Esophagus squamous epithelium (tissue), 5 donors: Measurements from ENCODE around the gene ZNF790. TPM values are rescaled to one million over a fixed set of nuclear protein-coding genes. Genes with fewer than 3 reads are reported as not detected.
"Not testable (repeated sequence)": the region's sequence is repeated elsewhere in the genome, so short reads cannot be mapped to it uniquely, and the experiment has no call there.

ENCODE experiments used
- DNase-seq: peaks from one replicate; lab custom pipeline; 2025; lab: John Stamatoyannopoulos, UW
- H3K27ac ChIP-seq, 4 donors: fragments of 200-600 bp; sonication (generic); one replicate each; pipeline ENCODE4 v1.5.1; 2016 to 2019; ENCODE audit warnings: mild to moderate bottlenecking in 1 of 4
- H3K27me3 ChIP-seq, 4 donors: fragments of 200-600 bp; sonication (generic); 1 replicate in 3 of 4; 2 replicates in 1 of 4; pipeline versions ENCODE4 v1.5.1 to v1.6.0; 2017 to 2021; ENCODE audit warnings: antibody characterized with exemption in 1 of 4
- H3K36me3 ChIP-seq, 3 donors: fragments of 200-600 bp; sonication (generic); one replicate each; pipeline ENCODE4 v1.5.1; 2016 to 2019
- H3K4me1 ChIP-seq, 3 donors: fragments of 200-600 bp; sonication (generic); one replicate each; pipeline ENCODE4 v1.5.1; 2017 to 2019
- H3K4me3 ChIP-seq, 4 donors: fragments of 200-600 bp; sonication (generic); 1 replicate in 3 of 4; 2 replicates in 1 of 4; pipeline ENCODE4 v1.5.1; 2016 to 2019; ENCODE audit warnings: mild to moderate bottlenecking in 2 of 4, moderate library complexity in 1 of 4
- H3K9me3 ChIP-seq, 3 donors: fragments of 200-600 bp; sonication (generic); one replicate each; pipeline ENCODE4 v1.5.1; 2016 to 2019
- POLR2A ChIP-seq, 4 donors: fragments of 450-650 bp; IDR thresholded peaks; one replicate each; pipeline ENCODE4 v1.6.1; 2017; ENCODE audit warnings: antibody characterized with exemption in 4 of 4, mild to moderate bottlenecking in 4 of 4, moderate library complexity in 3 of 4
- WGBS, 2 donors: methylation state at CpG; one replicate each; pipeline ENCODE4 v1.1.5; 2018; 5-methylcytosine and 5-hydroxymethylcytosine counted together
- intact Hi-C: fragments of 100-400 bp; cut with DNase I; formaldehyde crosslinking; loops from one replicate; pipeline ENCODE4 v1.15.0; 2022
- total RNA-seq, 4 donors: library from RNA; depleted of rRNA; stranded (reverse); fragments of >200 nt; gene quantifications; one replicate each; pipeline ENCODE4 v1.1.0, GENCODE V29; 2016
- TF ChIP-seq, protein P1 (sequence below), 6 experiments: fragments of 450-650 bp in 4 of 6; fragments of 200-600 bp in 2 of 6; sonication (generic) in 2 of 6; IDR thresholded peaks; one replicate each; pipeline ENCODE4 v1.5.1; 2016 to 2019; ENCODE audit warnings: antibody characterized with exemption in 6 of 6, mild to moderate bottlenecking in 4 of 6, moderate library complexity in 4 of 6
- donor health status: DM: yes; HTN: yes; CAD: no.

ZNF790 gene
- total RNA-seq, 4 donors from 2014 or later: 2.4 to 7.1 (median 4.1) TPM

- Histone ChIP-seq H3K27ac (peak overlapping the region; percentile 71 to 86 (median 78)), H3K4me1 (peaks cover 0 to 19% (median 7%) of the 10 kb centered on the region in 3 donors), H3K36me3 (peaks cover 2 to 38% (median 8%) of the 10 kb centered on the region in 3 donors), H3K27me3 (no peaks in the 10 kb centered on the region), H3K4me3 (peak overlapping the region; percentile 72 to 93 (median 80)), H3K9me3 (peaks cover 0 to 66% (median 30%) of the 10 kb centered on the region in 3 donors)
- intact Hi-C loops: no loop called here
- TF ChIP-seq, protein P1, sequence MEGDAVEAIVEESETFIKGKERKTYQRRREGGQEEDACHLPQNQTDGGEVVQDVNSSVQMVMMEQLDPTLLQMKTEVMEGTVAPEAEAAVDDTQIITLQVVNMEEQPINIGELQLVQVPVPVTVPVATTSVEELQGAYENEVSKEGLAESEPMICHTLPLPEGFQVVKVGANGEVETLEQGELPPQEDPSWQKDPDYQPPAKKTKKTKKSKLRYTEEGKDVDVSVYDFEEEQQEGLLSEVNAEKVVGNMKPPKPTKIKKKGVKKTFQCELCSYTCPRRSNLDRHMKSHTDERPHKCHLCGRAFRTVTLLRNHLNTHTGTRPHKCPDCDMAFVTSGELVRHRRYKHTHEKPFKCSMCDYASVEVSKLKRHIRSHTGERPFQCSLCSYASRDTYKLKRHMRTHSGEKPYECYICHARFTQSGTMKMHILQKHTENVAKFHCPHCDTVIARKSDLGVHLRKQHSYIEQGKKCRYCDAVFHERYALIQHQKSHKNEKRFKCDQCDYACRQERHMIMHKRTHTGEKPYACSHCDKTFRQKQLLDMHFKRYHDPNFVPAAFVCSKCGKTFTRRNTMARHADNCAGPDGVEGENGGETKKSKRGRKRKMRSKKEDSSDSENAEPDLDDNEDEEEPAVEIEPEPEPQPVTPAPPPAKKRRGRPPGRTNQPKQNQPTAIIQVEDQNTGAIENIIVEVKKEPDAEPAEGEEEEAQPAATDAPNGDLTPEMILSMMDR (IDR thresholded peaks at IDR 0.05): no peak
- TF ChIP-seq POLR2A (IDR thresholded peaks at IDR 0.05): no peak
- 4 to 5% methylated on average over 6 to 9 of the region's 9 CpGs for WGBS, 2 donors
- DNase-seq: no peak
Observed at GRCh38 chr19:36797786-36798108, 40.4 kb downstream of the ZNF790 start.

- H3K27me3 ChIP-seq: no peaks in the 10 kb centered on the region
- peaks cover 0 to 27% (median 8%) of the 10 kb centered on the region in 3 donors for H3K36me3 ChIP-seq
- TF ChIP-seq, protein P1 (IDR thresholded peaks at IDR 0.05): no peak
- no peak for TF ChIP-seq POLR2A (IDR thresholded peaks at IDR 0.05)
- DNase-seq: no peak
- H3K4me3 ChIP-seq: peak overlapping the region; percentile 72 to 93 (median 80)
- WGBS, 2 donors: 9 to 25% methylated on average over 9 to 14 of the region's 19 CpGs
- H3K9me3 ChIP-seq: peaks cover 0 to 63% (median 22%) of the 10 kb centered on the region in 3 donors
- peaks cover 0 to 19% (median 7%) of the 10 kb centered on the region in 3 donors for H3K4me1 ChIP-seq
- peak overlapping the region; percentile 50 to 86 (median 77) for H3K27ac ChIP-seq
- intact Hi-C loops: no loop called here
Observed at GRCh38 chr19:36796714-36796992, 41.5 kb downstream of the ZNF790 start.

DNA sequence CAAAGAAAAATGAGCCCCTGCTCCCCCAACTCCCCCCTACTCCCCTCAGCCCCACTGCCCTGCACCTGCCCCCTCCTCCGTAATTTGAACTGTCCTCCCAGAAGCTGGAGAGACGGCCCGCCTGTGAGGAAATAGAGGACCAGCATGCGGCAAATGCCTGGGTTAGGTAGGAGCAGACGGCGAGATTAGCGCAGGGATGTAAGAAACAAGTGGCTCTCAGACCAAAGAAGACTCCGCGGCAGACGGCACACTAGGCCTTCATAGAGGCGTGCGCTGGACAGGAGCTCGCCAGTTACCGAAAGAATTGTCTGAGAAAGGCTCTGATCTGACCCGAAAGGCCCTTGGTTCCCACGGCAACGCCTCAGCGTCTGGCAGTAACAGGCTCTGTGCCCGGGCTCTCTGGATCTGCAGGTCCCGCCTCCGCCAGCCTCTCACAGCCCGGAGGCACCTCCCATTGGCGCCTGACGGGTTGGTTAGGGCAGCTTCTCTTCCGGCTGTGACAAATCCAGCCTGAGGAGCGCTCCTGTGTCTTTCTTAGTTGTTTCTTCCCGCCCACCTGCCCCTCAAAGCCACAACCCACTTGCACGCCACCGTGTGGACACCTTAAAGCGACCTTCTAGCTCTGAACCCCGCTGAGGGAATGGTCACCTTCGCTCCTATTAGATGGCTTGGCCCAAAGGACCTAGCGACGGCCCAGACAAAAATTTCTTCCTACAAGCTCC lies 46.6 kb downstream of the ZNF790 start:
- H3K9me3 ChIP-seq: peaks cover 0 to 56% (median 5%) of the 10 kb centered on the region in 3 donors
- not testable (repeated sequence) for H3K27ac ChIP-seq, DNase-seq

DNA sequence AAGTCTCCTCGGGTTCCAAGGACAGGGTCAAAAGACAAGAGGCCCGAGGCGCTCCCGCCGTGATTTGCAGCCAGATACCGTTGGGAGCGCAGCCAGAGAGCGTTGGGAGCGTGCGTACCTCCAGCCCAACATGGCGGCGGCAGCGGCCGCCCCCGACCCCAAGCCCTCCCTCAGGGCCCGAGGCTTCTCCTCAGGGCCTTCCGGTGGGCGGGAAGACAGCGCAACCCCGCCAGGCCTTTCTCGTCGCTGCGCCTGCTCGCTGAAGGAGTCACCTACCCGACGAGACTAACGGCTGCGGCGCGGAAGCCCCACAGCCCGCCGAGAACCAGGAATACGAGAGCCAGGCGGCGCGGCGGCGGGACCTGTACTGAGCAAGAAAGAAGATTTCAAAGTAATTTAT lies 62.4 kb downstream of the ZNF790 start:
- Histone ChIP-seq H3K4me3 (peak overlapping the region; percentile 10 to 50 (median 30)), H3K9me3 (peaks cover 0 to 39% (median 10%) of the 10 kb centered on the region in 3 donors), H3K27ac (peak overlapping the region in 3 of 4 donors; percentile 9 to 33 (median 13)), H3K36me3 (no peaks in the 10 kb centered on the region), H3K27me3 (no peaks in the 10 kb centered on the region), H3K4me1 (peaks cover 4 to 21% (median 8%) of the 10 kb centered on the region in 3 donors)
- intact Hi-C loops: no loop called here
- WGBS, 2 donors: 48 to 55% methylated on average over 11 to 12 of the region's 38 CpGs
- no peak for DNase-seq
- no peak for TF ChIP-seq POLR2A (IDR thresholded peaks at IDR 0.05)
- TF ChIP-seq, protein P1 (IDR thresholded peaks at IDR 0.05): no peak

More for the DNA sequence above, 46.6 kb downstream of the ZNF790 start:
- H3K4me1 ChIP-seq, intact Hi-C loops, H3K27me3 ChIP-seq, H3K36me3 ChIP-seq: not testable (repeated sequence)
- 9 to 33% methylated on average over 10 to 12 of the region's 34 CpGs for WGBS, 2 donors
- TF ChIP-seq, protein P1 (IDR thresholded peaks at IDR 0.05): peak in 1 of 6 experiments; percentile 16
- peak overlapping the region in 3 of 4 donors; percentile 24 to 28 (median 26) for H3K4me3 ChIP-seq

DNA sequence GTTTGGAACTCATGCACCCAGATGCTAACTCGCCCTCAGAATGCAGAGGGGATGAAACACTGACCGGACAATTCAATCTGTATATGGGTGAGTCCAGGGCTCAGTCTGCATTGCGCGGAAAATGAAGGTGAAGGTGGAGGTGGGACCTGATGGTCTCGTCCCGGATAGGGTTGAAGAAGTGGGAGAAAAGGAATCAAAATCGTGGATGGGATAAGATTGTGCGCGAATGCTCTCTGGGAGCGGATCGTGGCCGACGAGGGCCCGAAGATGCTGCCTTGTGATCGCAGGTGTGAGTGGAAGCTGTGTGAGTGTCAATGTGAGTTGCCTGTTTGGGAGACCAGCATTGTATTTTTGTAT lies 65.0 kb downstream of the ZNF790 start:
- Histone ChIP-seq H3K9me3 (peaks cover 0 to 46% (median 14%) of the 10 kb centered on the region in 3 donors), H3K36me3 (no peaks in the 10 kb centered on the region), H3K27ac (peak overlapping the region in 3 of 4 donors; percentile 85 to 90 (median 90)), H3K4me3 (peak overlapping the region; percentile 63 to 95 (median 70)), H3K4me1 (peaks cover 4 to 22% (median 8%) of the 10 kb centered on the region in 3 donors), H3K27me3 (no peaks in the 10 kb centered on the region)
- 2 to 9% methylated on average over 15 of the region's 15 CpGs for WGBS, 2 donors
- intact Hi-C loops: no loop called here
- TF ChIP-seq, protein P1 (IDR thresholded peaks at IDR 0.05): no peak
- TF ChIP-seq POLR2A (IDR thresholded peaks at IDR 0.05): no peak
- DNase-seq: no peak
